Measurements from ENCODE around the gene SH3BP4.

GRCh38 chr2:235028646-235029045 lies 76.8 kb downstream of the SH3BP4 start:
- TF ChIP-seq CTCF (IDR thresholded peaks at IDR 0.05) (no peak), POLR2A (IDR thresholded peaks at IDR 0.05) (no peak)
